ENCODE results near the gene MAST4.

MAST4 gene

GRCh38 chr5:66793049-66793448 is 196.9 kb downstream of the MAST4 start:
- CTCF ChIA-PET: interaction anchor here (0.6 kb wide), 1 partner anchor 485 kb away, joined by 5 read pairs; no protein-coding TSS in a partner anchor
- H3K27ac ChIP-seq: no peak overlapping the region
- POLR2A ChIA-PET (ENCODE audit: low non-redundant PET): no interaction called here
- no peak for TF ChIP-seq CTCF (conservative IDR thresholded peaks at IDR 0.05; ENCODE audit: low read depth)
- no peak for DNase-seq (ENCODE audit: low spot score)

- POLR2A ChIA-PET (ENCODE audit: low non-redundant PET): no interaction called here
- no peak overlapping the region for H3K27ac ChIP-seq
- DNase-seq (ENCODE audit: low spot score): no peak
- TF ChIP-seq CTCF (conservative IDR thresholded peaks at IDR 0.05; ENCODE audit: low read depth): no peak
- CTCF ChIA-PET: no interaction called here
Measured at GRCh38 chr5:66795682-66796081, 199.5 kb downstream of the MAST4 start.

GRCh38 chr5:66796305-66797292 is 200.4 kb downstream of the MAST4 start:
- no peak for DNase-seq (ENCODE audit: low spot score)
- no peak for TF ChIP-seq CTCF (conservative IDR thresholded peaks at IDR 0.05; ENCODE audit: low read depth)
- ChIA-PET CTCF (interaction anchor here (0.6 to 0.8 kb wide), 3 partner anchors 17 to 33 kb away, joined by 3 to 5 read pairs (median 3); no protein-coding TSS in a partner anchor), POLR2A (ENCODE audit: low non-redundant PET) (no interaction called here)
- no peak overlapping the region for H3K27ac ChIP-seq

GRCh38 chr5:66802941-66803340 is 206.7 kb downstream of the MAST4 start:
- ChIA-PET CTCF (interaction anchor here (0.8 kb wide), 1 partner anchor 12 kb away, joined by 5 read pairs; no protein-coding TSS in a partner anchor), POLR2A (ENCODE audit: low non-redundant PET) (no interaction called here)
- no peak for DNase-seq (ENCODE audit: low spot score)
- H3K27ac ChIP-seq: no peak overlapping the region
- TF ChIP-seq CTCF (conservative IDR thresholded peaks at IDR 0.05; ENCODE audit: low read depth): no peak

GRCh38 chr5:66805514-66806430 is 209.6 kb downstream of the MAST4 start:
- no peak for TF ChIP-seq CTCF (conservative IDR thresholded peaks at IDR 0.05; ENCODE audit: low read depth)
- no peak for DNase-seq (ENCODE audit: low spot score)
- ChIA-PET CTCF (interaction anchor here (0.6 kb wide), 2 partner anchors 9 to 73 kb away, joined by 3 read pairs; no protein-coding TSS in a partner anchor), POLR2A (ENCODE audit: low non-redundant PET) (no interaction called here)
- no peak overlapping the region for H3K27ac ChIP-seq

GRCh38 chr5:66807743-66808142 is 211.6 kb downstream of the MAST4 start:
- H3K27ac ChIP-seq: no peak overlapping the region
- ChIA-PET CTCF (interaction anchor here (0.6 to 1.2 kb wide), 8 partner anchors 10 to 509 kb away, joined by 3 to 5 read pairs (median 4); no protein-coding TSS in a partner anchor), POLR2A (ENCODE audit: low non-redundant PET) (no interaction called here)
- peak; percentile 92 for DNase-seq (ENCODE audit: low spot score)
- peak; percentile 87 for TF ChIP-seq CTCF (conservative IDR thresholded peaks at IDR 0.05; ENCODE audit: low read depth)

Measured in RWPE1 (cell line).